GM19324 (cell line): ENCODE measurements around the gene TAB2.
"Not testable (repeated sequence)": the region's sequence is repeated elsewhere in the genome, so short reads cannot be mapped to it uniquely, and the experiment has no call there.

Experiments
- ATAC-seq: cut with Tn5 transposase; IDR thresholded peaks from one replicate; pipeline ENCODE4 v1.9.1; 2021; ENCODE audit warnings: mild to moderate bottlenecking, moderate library complexity; ENCODE audit not compliant: unreplicated experiment, low FRiP score

Gene TAB2

GRCh38 chr6:149311766-149312165 is 5.7 kb upstream of the TAB2 start:
- ATAC-seq, result no peak

- ATAC-seq, result no peak
Measured at GRCh38 chr6:149313070-149313469, 4.4 kb upstream of the TAB2 start.

GRCh38 chr6:149313861-149314260 is 3.7 kb upstream of the TAB2 start:
- no peak for ATAC-seq

- ATAC-seq, result no peak
Measured at GRCh38 chr6:149314325-149314905, 3.1 kb upstream of the TAB2 start.

GRCh38 chr6:149316108-149316727 is 1.3 kb upstream of the TAB2 start:
- ATAC-seq, result no peak

- ATAC-seq, result peak; percentile 75
Measured at GRCh38 chr6:149316740-149317643, 520 bp upstream of the TAB2 start.

- ATAC-seq, result no peak
Measured at GRCh38 chr6:149318581-149319286, 1.2 kb downstream of the TAB2 start.

- no peak for ATAC-seq
Measured at GRCh38 chr6:149319422-149319821, 1.9 kb downstream of the TAB2 start.

- not testable (repeated sequence) for ATAC-seq
Measured at GRCh38 chr6:149320016-149320415, 2.5 kb downstream of the TAB2 start.

- ATAC-seq, result no peak
Measured at GRCh38 chr6:149320796-149321195, 3.3 kb downstream of the TAB2 start.

- no peak for ATAC-seq
Measured at GRCh38 chr6:149323353-149323752, 5.8 kb downstream of the TAB2 start.

GRCh38 chr6:149323925-149324324 is 6.4 kb downstream of the TAB2 start:
- ATAC-seq, result no peak

- ATAC-seq, result no peak
Measured at GRCh38 chr6:149324428-149324827, 6.9 kb downstream of the TAB2 start.

GRCh38 chr6:149325648-149326236 is 8.2 kb downstream of the TAB2 start:
- no peak for ATAC-seq

GRCh38 chr6:149327638-149328037 is 10.1 kb downstream of the TAB2 start:
- no peak for ATAC-seq

- no peak for ATAC-seq
Measured at GRCh38 chr6:149328083-149328482, 10.6 kb downstream of the TAB2 start.

- no peak for ATAC-seq
Measured at GRCh38 chr6:149329529-149329928, 12.0 kb downstream of the TAB2 start.

GRCh38 chr6:149330133-149330532 is 12.6 kb downstream of the TAB2 start:
- ATAC-seq, result no peak

GRCh38 chr6:149331043-149331807 is 13.7 kb downstream of the TAB2 start:
- no peak for ATAC-seq

GRCh38 chr6:149331871-149332270 is 14.4 kb downstream of the TAB2 start:
- no peak for ATAC-seq
